ENCODE measurements around the gene TRANK1. TPM values are rescaled to one million over a fixed set of nuclear protein-coding genes. Genes with fewer than 3 reads are reported as not detected.

Gene TRANK1
- total and polyA plus RNA-seq, 2 of the 8 experiments (the other 6 are each of a cell fraction or from before 2014, with no cell fraction given): 2.9 to 8.8 TPM

DNA sequence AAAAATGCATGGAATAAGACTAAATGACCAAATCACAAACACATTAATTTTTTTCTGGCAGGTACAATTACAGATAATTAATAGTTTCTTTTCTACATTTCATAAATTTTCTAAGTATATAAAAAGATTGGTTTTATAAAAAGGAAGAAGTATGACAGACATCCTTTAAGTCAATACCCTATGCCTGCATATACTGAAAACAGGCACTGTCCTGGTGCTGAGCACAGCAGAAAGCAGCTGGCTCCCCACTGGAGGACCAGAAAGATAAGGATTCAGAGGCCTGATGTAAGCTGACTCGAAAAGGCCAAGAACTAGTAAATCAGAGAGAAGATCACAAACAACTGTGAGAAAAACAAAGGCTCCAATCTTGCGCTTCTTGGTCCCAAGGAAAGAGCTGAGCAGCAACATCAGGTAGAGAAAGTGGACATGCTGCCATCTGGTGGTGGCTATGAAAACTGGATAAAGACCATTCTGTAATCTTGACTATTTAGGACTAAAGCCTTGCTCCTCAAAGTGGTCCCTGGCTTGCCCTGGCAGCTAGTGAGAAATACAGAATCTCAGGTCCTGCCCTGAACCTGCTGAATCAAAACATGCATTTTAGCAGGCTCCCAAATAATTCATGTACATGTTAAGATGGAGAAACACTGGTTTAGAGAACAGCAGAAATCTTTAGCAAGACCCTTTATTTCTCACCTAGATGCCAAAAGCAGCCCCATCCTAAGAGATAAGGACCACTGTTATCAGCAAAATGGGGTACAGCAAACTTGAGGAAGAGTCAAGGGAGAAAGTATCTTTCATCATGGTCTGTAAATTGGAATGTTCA, 76.0 kb downstream of the TRANK1 start (continued):
- TF ChIP-seq, protein P1, sequence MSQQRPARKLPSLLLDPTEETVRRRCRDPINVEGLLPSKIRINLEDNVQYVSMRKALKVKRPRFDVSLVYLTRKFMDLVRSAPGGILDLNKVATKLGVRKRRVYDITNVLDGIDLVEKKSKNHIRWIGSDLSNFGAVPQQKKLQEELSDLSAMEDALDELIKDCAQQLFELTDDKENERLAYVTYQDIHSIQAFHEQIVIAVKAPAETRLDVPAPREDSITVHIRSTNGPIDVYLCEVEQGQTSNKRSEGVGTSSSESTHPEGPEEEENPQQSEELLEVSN (IDR thresholded peaks at IDR 0.05): no peak
- no peak for TF ChIP-seq PHF8 (conservative IDR thresholded peaks at IDR 0.05; ENCODE audit: low read depth, low read length)

Measured in H1 (cell line).